Fibroblast of skin of left quadriceps (primary cell): ENCODE results near the gene SLC38A5.
"Not testable (repeated sequence)": the region's sequence is repeated elsewhere in the genome, so short reads cannot be mapped to it uniquely, and the experiment has no call there.

Source experiments
- DNase-seq, 2 experiments: peaks; one replicate each; pipeline ENCODE4 v3.0.0-alpha.2; 2013; ENCODE audit warnings: low read depth in 2 of 2

Gene SLC38A5

DNA sequence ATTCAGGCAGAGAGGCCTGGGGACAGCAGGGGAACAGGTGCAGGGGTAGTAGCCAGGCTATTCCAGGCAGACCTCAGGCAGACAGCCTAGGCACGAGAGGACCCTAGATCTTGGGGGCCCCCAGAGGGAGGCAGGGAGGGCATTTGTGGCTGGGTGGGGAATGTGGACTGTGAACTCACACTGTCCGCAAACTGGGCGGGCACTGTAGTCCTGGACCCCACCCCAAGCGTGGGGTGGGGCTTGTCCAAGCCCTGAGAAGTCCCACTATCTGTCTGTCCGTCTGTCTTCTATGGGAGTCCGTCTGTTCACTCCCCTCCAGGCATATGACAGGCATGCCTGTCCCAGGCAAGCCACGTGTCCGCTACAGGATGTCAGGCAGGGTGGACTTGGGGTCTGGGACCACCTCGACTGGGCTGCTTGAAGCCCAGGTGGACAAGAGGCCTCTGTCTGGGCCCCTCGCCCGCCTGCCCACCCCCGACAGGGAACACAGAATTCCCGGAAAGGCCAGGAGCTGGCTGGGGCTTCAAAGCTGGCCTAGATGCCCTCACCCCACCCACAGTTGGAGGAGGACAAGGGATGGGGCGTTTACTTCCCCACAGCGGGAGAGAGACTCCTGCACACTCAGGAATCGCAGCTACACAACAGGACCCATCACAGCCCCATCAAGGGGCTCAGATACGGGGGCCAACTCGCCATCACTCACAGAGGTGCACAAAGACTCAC lies at the start of gene SLC38A5:
Gene SLC38A5 (minus strand): TSS at position 151 of the 723 bp plus-strand sequence. CDS start 2,336 bp downstream, outside the sequence.
- DNase-seq, result no peak

DNA sequence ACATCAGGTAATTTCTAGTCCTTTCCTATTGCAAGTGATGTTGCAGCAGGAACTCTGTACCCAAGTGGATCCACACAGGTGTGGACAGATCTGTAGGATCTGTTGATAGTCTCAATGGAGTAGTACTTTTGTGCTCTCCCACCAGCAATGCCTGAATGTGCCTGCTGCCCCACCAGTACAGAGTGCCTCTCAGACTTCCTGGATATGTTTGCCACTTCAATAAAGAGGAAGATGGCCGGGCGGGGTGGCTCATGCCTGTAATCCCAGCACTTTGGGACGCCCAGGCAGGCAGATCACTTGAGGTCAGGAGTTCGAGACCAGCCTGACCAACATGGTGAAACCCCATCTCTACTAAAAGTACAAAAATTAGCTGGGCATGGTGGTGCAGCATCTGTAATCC lies 49.4 kb upstream of the SLC38A5 start:
- not testable (repeated sequence) for DNase-seq

DNA sequence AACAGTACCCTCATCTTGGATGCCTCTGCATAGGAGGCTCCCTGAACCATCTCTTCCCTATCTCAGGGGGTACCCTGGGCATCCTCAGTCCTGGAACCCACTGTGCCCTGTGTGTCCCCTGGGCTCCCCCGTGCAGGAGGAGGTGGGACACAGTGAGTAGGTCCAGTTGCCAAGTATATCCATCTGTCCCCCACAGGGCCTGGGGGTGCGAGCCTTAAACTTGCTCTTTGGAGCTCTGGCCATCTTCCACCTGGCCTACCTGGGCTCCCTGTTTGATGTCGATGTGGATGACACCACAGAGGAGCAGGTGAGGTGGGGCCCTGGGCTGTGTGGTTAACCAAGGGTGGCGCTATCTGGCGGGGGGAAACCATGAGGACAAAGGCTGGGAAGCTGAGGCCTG lies 46.9 kb upstream of the SLC38A5 start:
- no peak for DNase-seq

DNA sequence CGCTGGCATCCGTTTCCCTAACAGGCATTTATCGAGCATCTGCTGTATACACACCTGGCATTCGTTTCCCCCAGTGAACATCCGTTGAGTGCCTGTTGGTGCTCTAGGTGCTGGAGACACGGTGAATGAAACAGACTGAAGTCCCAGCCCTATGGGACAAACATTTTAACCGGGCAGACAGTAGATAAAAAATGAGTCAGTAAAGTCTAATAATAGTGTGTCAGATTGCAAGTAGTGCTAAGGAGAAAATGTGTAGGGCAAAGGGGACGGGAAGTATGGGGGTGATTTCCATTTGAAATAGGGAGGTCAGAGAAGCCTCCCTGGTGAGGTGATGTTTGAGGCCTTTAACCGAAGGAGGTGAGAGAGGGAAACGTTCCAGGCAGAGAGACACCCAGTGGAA lies 46.2 kb upstream of the SLC38A5 start:
- DNase-seq, result no peak

DNA sequence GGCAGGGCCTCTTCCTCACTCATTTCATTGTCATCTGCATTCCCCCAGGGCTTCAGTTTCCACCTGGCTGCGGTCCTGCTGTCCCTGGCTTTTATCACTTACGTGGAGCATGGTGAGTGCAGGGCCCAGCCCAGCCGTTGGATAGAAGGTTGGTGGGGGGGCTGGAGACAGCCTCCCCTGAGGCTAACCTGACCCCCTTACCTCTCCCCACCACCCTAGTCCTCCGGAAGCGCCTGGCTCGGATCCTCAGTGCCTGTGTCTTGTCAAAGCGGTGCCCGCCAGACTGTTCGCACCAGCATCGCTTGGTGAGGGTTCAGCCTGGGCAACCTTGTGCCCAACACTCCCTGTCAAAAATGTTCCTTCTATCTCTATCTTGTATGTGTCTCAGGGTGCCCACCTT lies 45.8 kb upstream of the SLC38A5 start:
- no peak for DNase-seq

DNA sequence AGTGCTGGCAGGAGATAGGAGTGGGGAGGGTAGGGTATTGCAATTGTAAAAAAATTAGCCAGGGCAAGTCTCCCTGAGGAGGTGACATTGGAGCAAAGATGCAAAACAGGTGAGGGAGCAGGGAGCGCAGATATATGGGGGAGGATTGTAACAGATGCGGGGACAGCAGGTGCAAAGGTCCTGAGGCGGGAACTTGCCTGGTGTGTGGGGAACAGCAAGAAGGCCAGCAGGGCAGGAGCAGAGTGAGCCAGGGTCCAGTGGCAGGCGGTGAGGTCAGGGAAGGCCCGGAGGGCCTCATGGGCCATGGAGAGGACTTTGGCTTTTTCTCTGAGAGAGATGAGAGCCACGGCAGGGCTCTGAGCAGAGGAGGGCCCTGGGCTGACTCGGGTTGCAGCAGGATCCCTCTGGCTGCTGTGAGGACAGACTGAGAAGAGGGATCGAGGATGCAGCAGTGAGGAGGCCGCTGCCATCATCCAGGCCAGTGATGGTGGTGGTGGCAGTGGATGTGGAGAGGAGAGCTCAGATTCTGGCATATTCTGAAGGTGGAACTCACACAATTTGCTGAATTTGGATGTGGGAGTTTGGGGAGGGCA lies 44.9 kb upstream of the SLC38A5 start:
- no peak for DNase-seq

DNA sequence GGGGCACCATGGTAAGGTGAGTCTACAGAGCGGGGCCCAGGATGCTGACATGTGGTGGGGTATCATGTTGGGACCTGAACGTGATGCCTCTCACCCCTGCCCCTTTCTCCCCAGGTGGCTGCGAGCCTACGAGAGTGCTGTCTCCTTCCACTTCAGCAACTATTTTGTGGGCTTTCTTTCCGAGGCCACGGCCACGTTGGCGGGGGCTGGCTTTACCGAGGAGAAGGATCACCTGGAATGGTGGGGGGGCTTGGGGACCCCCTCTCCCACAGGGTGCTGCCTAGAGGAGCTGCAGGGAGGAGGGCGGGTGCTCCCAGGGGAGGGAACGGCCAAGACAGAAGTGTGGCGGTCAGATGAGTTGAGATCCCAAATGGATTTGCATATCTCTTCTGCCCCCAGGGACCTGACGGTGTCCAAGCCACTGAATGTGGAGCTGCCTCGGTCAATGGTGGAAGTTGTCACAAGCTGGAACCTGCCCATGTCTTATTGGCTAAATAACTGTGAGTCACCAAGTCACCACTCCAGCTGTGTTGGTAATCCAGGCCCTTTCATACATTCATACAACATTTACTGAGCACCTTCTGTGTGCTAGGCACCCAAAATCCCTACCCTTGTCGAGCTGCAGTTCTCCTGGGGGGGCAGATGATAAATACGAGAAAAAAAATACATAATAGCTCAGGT lies 44.2 kb upstream of the SLC38A5 start:
- no peak for DNase-seq

DNA sequence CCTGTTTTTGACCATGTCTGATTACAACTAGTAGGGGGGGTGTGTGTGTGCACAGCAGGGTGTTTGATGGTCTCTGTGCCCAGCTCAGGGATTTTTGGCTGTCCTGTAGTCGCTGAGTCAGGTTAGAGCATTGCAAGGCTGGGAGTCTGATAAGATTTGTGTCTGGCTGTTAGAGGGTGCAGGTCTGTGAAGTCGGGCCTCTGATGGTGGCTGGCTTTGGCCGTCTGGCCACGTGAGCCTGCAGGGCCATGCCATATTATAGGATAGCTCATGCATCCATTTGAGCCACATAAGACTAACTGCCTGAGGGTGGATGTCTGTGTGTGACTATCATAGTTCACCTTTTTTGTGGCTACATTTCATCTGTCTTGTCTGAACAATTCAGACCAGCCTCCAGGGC lies 43.6 kb upstream of the SLC38A5 start:
- DNase-seq, result no peak

DNA sequence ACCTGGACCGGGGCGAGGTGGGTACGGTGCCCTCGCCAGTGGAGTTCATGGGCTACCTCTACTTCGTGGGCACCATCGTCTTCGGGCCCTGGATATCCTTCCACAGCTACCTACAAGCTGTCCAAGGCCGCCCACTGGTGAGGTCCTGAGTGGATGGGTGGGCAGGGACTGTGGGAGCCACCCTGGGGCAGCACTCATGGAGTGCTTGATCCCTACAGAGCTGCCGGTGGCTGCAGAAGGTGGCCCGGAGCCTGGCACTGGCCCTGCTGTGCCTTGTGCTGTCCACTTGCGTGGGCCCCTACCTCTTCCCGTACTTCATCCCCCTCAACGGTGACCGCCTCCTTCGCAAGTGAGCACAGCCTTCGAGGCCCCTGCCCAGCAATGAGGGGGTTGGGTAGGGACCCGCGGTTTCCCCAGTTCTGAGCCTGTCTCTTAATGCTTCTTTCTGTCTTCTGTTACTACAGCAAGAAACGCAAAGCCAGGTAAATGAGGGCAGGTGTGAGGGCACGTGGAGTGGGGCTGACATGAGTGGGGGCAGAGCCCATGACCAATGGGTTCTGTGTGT lies 42.4 kb upstream of the SLC38A5 start:
- no peak for DNase-seq

DNA sequence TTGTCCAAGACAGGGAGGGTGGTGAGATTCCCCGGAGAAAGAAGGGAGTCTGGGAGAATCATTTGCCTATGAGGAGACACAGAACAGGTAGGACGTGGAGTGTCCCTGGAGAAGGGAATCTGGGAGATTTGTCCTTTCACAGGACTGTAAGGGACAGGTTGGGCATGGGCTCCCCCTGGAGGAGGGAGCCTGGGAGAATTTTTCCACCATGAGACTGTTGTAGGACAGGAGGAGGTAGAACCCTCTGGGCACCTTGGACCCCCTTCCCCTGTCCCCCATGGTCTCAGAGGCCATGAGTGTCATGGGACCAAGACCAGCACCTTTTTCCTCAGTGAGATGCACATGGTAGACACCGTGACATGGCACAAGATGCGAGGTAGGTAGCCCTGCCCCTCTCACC lies 41.5 kb upstream of the SLC38A5 start:
- DNase-seq, result no peak

DNA sequence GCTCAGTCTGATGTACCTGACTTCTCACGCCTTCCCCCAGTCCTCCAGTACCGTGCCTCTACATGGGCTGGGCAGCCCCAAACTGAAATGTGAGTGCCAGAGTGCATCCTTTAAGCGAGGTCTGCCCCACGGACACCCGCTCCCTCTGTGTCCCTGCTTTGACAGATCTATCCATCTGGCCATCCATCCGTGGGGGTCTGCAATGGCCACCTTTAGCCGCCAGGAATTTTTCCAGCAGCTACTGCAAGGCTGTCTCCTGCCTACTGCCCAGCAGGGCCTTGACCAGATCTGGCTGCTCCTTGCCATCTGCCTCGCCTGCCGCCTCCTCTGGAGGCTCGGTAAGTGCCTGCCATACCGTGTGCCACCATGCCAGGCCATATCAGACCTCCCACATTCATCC lies 39.6 kb upstream of the SLC38A5 start:
- DNase-seq, result no peak

DNA sequence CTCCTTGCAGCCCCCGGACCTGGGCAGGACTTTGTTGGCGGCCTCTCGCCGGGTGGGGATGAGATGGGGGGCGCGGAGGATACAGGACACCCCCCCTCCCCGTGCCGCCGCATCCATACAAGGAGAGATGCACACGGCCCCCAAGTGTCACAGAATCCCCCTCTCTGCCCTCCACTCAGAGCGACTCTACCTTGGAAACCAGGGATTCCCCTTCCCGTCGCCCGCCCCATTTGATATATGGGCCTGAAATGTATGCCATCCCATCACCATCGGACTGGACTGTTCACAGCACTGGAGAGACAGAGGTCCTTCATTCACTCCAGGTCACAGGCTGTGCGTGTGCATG lies 39.2 kb upstream of the SLC38A5 start:
- DNase-seq, result no peak

DNA sequence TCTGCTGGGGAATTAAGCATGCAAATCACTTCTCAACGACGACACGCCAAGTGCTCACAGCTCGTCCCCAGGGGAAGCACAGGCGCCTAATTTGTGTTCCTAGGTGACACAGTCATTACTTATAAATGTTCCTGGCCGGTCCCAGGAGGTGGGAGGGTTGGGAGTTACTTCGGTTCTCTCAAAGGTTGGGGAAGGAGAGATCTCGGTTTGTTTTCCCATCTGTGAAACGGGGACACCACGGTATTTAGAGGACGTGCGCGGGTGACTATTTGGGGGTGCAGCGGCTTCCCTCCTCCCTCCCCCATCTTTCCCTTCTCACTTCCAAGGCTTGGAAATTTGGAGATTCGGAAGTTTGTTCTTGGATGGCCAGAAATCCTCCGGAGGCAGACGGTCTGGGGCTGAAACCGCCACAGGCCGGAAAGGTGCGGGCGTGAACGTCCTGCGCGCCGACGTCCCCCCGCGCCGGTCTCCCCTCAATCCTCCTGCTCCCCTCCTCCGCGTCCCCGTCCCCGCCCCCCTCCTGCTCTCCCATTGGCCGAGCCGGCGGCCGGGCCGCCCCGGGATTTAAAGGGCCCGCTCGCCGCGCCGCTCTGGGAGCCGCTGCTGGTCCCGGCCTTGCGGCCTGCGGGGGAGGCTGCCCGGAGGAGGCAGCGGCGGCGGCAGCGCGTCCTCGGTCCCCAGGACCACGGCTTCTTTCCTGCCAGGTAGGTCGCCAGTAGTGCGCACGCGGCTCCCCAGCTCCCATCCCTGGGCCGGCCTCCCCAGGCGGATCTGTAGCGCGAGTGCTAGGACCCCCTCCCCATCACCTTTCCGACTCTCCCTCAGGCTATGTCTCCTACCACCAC lies 38.6 kb upstream of the SLC38A5 start, which contains the start of gene PORCN:
Gene PORCN (plus strand): TSS at position 593 of the 845 bp plus-strand sequence. CDS start 829 bp downstream, outside the sequence.
- peak in 1 of 2 experiments; percentile 27 for DNase-seq

DNA sequence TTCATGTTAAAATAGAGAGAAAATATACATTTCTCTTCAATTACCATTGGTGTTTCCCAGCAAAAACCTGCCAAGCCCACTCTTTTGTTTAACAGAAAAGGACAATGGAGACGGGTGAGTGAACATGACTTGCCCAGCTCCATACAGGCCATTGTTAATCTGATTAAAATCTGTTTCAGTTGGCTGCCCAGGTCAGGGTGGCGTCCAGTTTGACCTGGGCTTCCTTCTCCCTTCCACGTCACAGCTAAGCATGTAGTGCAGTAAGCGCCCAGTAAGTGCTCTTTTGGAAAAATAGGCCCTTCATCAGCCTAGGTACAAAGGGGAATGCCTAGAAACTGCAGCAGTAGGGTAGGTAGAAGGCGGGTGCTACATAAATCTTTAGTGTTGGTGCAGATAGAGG lies 37.2 kb upstream of the SLC38A5 start:
- no peak for DNase-seq

DNA sequence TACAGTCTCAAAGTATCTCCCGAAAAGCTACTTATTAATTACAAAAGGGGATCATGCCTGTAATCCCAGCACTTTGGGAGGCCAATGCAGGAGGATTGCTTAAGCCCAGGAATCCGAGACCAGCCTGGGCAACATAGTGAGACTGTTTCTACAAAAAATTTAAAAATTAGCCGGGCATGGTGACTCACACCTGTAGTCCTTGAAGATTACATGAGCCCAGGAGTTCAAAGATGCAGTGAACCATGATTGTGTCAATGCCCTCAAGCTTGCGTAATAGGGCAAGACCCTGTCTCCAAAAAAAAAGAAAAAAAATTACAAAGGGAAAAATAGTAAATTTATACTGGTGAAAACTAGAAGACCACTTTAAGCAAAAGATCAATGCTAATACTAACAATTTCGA lies 35.4 kb upstream of the SLC38A5 start:
- DNase-seq, result no peak

DNA sequence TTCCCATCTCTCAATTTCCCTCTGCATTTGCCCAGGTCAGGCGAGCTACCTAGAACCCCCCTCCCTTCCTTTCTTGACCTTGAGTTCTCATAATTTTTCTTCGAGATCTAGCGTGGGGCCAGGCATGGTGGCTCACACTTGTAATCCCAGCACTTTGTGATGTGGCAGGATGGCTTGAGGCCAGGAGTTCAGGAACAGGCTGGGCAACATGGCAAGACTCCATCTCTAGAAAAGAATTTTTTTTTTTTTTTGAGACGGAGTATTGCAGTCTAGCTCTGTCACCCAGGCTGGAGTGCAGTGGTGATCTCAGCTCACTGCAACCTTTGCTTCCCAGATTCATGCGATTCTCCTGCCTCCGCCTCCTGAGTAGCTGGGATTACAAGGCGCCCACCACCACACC lies 34.2 kb upstream of the SLC38A5 start:
- DNase-seq, result no peak

DNA sequence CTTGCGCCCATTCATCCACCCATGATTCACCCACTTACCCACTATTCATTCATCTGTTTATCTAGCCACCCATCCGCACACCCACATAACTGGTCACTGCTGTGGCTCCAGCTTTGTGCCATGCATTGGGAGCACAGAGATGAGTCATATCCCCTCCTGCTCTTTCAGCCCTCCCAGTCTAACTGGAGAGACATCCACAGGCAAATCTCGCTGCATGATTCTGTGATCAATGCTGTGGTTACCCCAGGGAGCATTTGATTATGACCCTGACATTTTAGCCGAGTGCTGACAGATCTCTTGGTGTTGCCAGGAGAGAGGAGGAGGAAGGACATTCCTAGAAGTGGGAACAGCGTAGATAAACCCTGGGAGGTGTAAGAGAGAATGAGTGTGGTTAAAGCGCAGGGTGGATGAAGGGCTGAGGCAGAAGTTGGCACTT lies 28.3 kb upstream of the SLC38A5 start:
- no peak for DNase-seq

DNA sequence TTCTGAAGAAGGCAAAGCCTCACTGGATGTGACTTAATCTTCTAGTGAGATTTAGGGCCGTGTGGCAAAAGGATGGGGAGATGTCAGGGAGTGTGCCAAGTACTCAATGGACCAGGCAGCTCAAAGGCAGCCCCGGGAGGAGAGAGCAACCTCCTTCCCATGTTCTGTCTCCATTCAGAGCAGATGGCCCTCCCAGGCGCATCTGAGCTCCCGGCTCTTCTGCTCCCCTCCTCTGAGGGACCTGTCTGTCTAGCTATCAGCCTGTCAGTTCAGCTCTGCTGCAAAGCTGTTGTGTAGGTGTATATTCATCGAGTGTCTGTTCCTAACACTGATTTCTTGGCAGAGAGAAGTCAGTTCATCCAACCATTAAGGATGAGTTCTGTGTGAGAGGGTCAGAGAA lies 27.8 kb upstream of the SLC38A5 start:
- DNase-seq, result no peak

DNA sequence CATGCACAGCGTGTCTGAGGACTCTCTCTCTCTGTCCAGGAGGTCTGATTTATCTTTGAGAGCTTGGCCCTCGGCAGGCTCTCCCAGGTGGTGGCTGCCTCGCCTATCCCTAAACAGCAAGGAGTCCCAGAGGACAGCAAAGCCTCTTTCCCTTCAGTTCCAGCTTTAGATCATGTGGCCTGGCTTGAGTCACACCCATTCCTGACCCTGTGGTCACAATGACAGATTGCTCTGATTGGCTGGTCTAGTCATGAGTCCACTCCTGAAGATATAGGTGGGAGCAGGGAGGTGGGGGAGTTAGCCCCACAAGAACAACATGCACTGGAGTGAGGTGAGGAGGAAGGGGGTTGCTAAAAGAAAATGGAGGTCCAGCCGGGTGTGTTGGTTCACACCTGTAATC lies 26.6 kb upstream of the SLC38A5 start:
- DNase-seq, result no peak

DNA sequence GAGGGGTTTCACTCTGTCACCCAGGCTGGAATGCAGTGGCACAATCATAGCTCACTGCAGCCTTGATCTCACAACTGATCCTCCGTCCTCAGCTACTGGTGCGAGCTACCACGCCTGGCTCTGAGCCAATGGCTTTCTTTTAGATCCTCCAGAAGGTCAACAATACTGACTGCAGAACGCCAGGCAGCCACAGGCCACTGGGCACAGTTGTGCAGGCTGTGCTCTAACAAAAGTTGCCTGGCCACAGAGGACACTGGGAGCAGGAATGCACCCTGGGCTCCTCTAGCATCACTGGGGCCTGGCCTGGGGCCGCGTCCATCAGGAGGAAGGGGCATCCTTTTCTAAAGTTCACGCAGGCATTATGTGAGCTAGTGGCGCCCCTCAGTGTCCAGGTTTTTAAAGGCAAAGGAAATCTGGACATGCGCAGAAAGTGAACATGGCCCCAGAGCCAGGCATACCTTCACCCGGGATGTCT lies 23.9 kb upstream of the SLC38A5 start:
- no peak for DNase-seq

DNA sequence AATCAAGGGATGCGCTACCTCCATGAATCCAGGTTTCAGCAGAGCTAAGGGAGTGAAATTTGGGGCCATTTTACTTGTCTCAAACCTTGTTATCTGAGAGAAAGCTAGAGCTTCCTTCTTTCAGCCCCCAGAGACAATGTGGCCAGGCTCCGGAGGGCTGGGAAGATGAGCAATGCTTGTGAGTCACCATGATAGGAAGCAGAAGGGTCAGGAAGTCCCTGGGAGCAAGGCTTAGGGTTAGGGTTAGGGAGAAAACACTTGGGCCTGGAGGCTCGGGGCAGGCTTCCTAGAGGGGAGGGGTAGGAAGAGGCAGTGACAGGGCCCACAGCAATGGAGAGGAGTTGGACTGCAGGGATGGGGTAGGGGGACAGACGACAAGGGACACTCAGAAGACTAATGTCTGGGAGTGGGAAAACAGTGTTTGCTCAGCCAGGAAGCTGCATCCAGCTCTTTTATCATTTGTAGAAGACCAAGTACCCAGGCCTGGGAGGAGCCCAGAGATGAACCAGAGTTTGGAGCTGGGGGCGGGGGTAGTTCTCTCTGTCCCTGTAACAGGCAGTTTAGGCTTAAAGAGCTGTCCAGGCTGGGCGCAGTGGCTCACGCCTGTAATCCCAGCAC lies 22.3 kb upstream of the SLC38A5 start:
- no peak for DNase-seq
